Activated T-helper 2 cell treated with anti-CD3 and anti-CD28 coated beads, Interferon-gamma antibody, Interleukin-2, Interleukin-4, amounts not matched to agents 10 μg/mL and 5 μg/mL and 100 μg/mL, durations not matched to agents 14 hours and 24 hours and 36 hours (primary cell): ENCODE measurements around the gene DHRS3. TPM values are rescaled to one million over a fixed set of nuclear protein-coding genes. Genes with fewer than 3 reads are reported as not detected.

Experiments
- DNase-seq: peaks from one replicate; pipeline ENCODE4 v3.0.0; 2021; ENCODE audit warnings: low spot score
- H3K27ac Mint-ChIP-seq: one replicate; pipeline ENCODE4 v1.8.0; 2021; ENCODE audit warnings: mixed read lengths
- H3K27me3 Mint-ChIP-seq: one replicate; pipeline ENCODE4 v1.8.0; 2021; ENCODE audit warnings: low read depth, mixed read lengths
- H3K36me3 Mint-ChIP-seq: one replicate; pipeline ENCODE4 v1.8.0; 2021; ENCODE audit warnings: low read depth, mixed read lengths
- H3K4me1 Mint-ChIP-seq: one replicate; pipeline ENCODE4 v1.8.0; 2021; ENCODE audit warnings: low read depth, mixed read lengths
- H3K4me3 Mint-ChIP-seq: one replicate; pipeline ENCODE4 v1.8.0; 2021; ENCODE audit warnings: low read depth, mild to moderate bottlenecking, moderate library complexity, mixed read lengths
- H3K9me3 Mint-ChIP-seq: one replicate; pipeline ENCODE4 v1.8.0; 2021; ENCODE audit warnings: mixed read lengths
- intact Hi-C: fragments of 100-400 bp; cut with micrococcal nuclease; formaldehyde crosslinking; loops from one replicate; pipeline ENCODE4 v1.15.1; 2023
- total RNA-seq: library from RNA; stranded (reverse); gene quantifications from 2 replicates; pipeline ENCODE4 v1.2.3, GENCODE V29; 2022

The DHRS3 gene
- total RNA-seq, 1 donor from 2014 or later, result 93.6 TPM

DNA sequence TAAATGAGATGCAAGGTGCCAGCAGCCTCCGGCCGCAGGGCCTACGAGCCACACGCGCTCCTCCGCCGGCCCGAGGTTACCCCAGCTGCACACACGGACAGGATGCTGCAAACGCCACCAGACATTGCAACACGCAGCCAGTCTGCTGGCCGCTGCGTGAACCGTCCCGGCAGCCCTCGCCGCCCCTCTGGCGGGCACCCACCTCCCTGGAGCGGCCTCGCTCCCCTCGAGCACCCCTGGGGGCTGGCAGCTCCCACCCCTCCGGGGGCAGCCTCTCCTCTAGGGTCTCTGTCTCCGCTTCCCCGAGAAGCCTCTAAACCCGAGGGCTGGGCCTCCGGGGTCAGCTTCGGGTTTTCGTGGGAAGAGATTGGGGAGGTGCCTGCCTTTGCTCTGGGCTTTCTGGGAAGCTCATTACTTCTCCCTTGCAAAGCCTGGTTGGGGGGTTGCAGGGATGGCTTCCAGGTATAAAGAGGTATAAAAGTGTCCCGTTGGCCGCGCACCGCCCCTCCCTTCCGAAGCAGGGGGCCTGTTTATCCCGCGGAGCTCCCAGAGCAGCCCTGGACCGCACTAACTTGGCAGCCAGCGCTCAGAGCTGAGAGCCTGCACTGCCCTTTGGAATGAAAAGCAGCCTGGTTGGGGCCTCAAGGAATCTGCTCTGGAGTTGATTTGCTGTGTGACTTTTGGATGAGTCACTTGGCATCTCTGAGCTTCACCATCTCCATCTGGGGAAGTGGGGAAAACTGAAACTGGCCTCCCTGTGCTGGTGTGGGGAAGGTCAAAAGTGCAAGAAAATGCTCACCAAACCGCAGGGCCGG, 21.8 kb downstream of the DHRS3 start:
- intact Hi-C loops, result no loop called here

GRCh38 chr1:12595757-12596006, 22.3 kb downstream of the DHRS3 start:
- H3K4me1 Mint-ChIP-seq, result peaks cover 12% of the 10 kb centered on the region
- no peak overlapping the region for H3K4me3 Mint-ChIP-seq
- intact Hi-C loops, result no loop called here

More for the DNA sequence above, 21.8 kb downstream of the DHRS3 start:
- H3K9me3 Mint-ChIP-seq, result no peaks in the 10 kb centered on the region
- no peak for DNase-seq
- H3K27ac Mint-ChIP-seq, result no peak overlapping the region
- H3K4me1 Mint-ChIP-seq, result peaks cover 12% of the 10 kb centered on the region
- peaks cover 19% of the 10 kb centered on the region for H3K36me3 Mint-ChIP-seq
- H3K27me3 Mint-ChIP-seq, result peaks cover 7% of the 10 kb centered on the region
- H3K4me3 Mint-ChIP-seq, result no peak overlapping the region

GRCh38 chr1:12594966-12595756, 22.8 kb downstream of the DHRS3 start:
- H3K27me3 Mint-ChIP-seq, result peaks cover 7% of the 10 kb centered on the region
- H3K4me3 Mint-ChIP-seq, result peak overlapping the region; percentile 34
- no peak for DNase-seq
- H3K27ac Mint-ChIP-seq, result no peak overlapping the region
- intact Hi-C loops, result no loop called here
- H3K4me1 Mint-ChIP-seq, result peaks cover 12% of the 10 kb centered on the region
- no peaks in the 10 kb centered on the region for H3K9me3 Mint-ChIP-seq
- peaks cover 17% of the 10 kb centered on the region for H3K36me3 Mint-ChIP-seq

More at GRCh38 chr1:12595757-12596006, 22.3 kb downstream of the DHRS3 start:
- H3K27ac Mint-ChIP-seq, result no peak overlapping the region
- no peak for DNase-seq
- peaks cover 19% of the 10 kb centered on the region for H3K36me3 Mint-ChIP-seq
- no peaks in the 10 kb centered on the region for H3K9me3 Mint-ChIP-seq
- peaks cover 7% of the 10 kb centered on the region for H3K27me3 Mint-ChIP-seq

- Mint-ChIP-seq H3K27me3 (peaks cover 7% of the 10 kb centered on the region), H3K27ac (no peak overlapping the region)
Observed at GRCh38 chr1:12594490-12594889, 23.5 kb downstream of the DHRS3 start.

DNA sequence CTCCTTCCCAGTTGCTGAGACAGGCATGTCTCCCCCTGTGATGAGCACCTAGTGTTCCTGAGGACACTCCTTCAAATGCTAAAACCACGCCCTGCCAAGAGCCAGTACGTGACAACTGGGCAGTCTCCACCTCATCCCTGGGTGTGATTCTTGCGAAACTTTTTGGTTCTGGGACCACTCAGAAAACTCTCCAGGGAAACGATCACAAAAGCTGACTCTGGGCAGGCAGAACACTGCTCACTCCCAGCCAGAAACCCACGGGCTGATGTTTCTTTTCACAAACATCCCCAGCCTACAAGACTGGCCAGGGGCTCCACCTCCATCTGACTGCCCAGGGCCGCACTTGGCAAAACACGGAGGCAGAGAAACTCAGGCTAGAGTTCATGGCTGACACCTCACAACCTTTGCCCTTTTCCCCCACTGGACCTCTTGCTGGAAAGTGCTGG, 24.4 kb downstream of the DHRS3 start:
- H3K27ac Mint-ChIP-seq, result no peak overlapping the region

More at GRCh38 chr1:12594490-12594889, 23.5 kb downstream of the DHRS3 start:
- H3K36me3 Mint-ChIP-seq, result peaks cover 15% of the 10 kb centered on the region
- intact Hi-C loops, result no loop called here
- no peaks in the 10 kb centered on the region for H3K9me3 Mint-ChIP-seq
- peaks cover 12% of the 10 kb centered on the region for H3K4me1 Mint-ChIP-seq
- no peak for DNase-seq
- peak overlapping the region; percentile 34 for H3K4me3 Mint-ChIP-seq

DNA sequence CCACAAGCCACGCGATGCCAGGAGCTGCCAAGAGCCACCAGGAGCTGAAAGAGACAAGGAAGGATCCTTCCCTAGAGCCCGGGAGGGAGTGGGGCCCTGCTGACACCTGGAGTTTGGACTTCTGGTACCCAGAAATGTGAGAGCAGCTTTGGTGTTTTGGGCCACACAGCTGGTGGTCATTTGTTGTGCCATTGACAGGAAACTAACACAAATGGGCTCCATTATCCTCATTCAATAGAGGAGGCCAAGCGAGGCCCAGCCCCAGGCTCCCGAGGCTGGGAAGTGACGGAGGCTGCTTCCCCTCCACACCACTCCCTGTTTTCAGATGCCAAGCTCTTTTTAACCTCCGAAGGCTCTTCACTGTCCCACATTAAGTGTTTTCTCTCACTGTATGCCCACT, 25.5 kb downstream of the DHRS3 start:
- Mint-ChIP-seq H3K9me3 (no peaks in the 10 kb centered on the region), H3K27me3 (peaks cover 7% of the 10 kb centered on the region), H3K4me3 (no peak overlapping the region), H3K4me1 (peaks cover 12% of the 10 kb centered on the region), H3K36me3 (peaks cover 24% of the 10 kb centered on the region), H3K27ac (no peak overlapping the region)
- no peak for DNase-seq
- intact Hi-C loops, result no loop called here

More for the DNA sequence above, 24.4 kb downstream of the DHRS3 start:
- no peak overlapping the region for H3K4me3 Mint-ChIP-seq
- no peak for DNase-seq
- H3K4me1 Mint-ChIP-seq, result peaks cover 12% of the 10 kb centered on the region
- peaks cover 7% of the 10 kb centered on the region for H3K27me3 Mint-ChIP-seq
- peaks cover 15% of the 10 kb centered on the region for H3K36me3 Mint-ChIP-seq
- intact Hi-C loops, result no loop called here
- H3K9me3 Mint-ChIP-seq, result no peaks in the 10 kb centered on the region

DNA sequence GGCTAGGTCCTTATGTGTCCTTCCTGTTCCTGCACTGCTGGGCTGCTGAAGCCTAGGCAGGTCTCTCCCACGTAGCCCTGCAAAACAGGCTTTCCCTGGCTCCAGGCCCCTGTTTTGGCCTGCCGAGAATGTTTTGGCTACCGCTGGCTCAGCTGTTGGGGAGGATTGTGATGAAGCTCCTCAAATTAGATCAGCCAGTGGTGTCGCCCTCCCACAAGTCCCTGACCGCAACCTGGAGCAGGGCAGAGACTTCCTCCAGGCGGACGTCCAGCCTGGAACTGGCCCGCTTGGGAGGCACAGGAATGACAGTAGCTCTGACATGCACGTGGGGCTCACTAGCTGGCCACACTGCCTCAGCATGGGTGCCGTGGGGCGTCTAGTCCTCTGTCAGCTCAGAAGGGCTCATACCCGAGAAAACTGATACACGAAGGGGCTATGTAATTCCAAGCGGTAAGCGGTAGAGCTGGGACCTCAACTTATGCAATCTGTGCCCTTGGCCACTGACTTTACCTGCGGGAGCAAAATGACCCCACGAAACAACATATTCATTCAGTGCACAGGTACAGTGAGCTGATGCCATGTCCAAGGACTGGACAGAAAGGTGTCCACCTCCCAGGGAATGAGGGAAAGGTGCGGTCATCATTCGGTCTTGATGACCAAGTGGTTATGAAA, 26.6 kb downstream of the DHRS3 start:
- Mint-ChIP-seq H3K4me3 (no peak overlapping the region), H3K4me1 (peaks cover 11% of the 10 kb centered on the region), H3K27ac (no peak overlapping the region), H3K36me3 (peaks cover 24% of the 10 kb centered on the region), H3K9me3 (no peaks in the 10 kb centered on the region), H3K27me3 (peaks cover 7% of the 10 kb centered on the region)
- intact Hi-C loops, result no loop called here
- no peak for DNase-seq

GRCh38 chr1:12588695-12589094, 29.3 kb downstream of the DHRS3 start:
- intact Hi-C loops, result no loop called here
- peaks cover 18% of the 10 kb centered on the region for H3K36me3 Mint-ChIP-seq
- no peak overlapping the region for H3K4me3 Mint-ChIP-seq
- H3K9me3 Mint-ChIP-seq, result no peaks in the 10 kb centered on the region
- no peaks in the 10 kb centered on the region for H3K27me3 Mint-ChIP-seq
- no peak overlapping the region for H3K27ac Mint-ChIP-seq
- peaks cover 5% of the 10 kb centered on the region for H3K4me1 Mint-ChIP-seq
- no peak for DNase-seq

GRCh38 chr1:12587981-12588640, 29.9 kb downstream of the DHRS3 start:
- Mint-ChIP-seq H3K27me3 (no peaks in the 10 kb centered on the region), H3K9me3 (no peaks in the 10 kb centered on the region), H3K27ac (no peak overlapping the region), H3K36me3 (peaks cover 23% of the 10 kb centered on the region), H3K4me3 (no peak overlapping the region), H3K4me1 (peaks cover 5% of the 10 kb centered on the region)
- no peak for DNase-seq
- intact Hi-C loops, result no loop called here

DNA sequence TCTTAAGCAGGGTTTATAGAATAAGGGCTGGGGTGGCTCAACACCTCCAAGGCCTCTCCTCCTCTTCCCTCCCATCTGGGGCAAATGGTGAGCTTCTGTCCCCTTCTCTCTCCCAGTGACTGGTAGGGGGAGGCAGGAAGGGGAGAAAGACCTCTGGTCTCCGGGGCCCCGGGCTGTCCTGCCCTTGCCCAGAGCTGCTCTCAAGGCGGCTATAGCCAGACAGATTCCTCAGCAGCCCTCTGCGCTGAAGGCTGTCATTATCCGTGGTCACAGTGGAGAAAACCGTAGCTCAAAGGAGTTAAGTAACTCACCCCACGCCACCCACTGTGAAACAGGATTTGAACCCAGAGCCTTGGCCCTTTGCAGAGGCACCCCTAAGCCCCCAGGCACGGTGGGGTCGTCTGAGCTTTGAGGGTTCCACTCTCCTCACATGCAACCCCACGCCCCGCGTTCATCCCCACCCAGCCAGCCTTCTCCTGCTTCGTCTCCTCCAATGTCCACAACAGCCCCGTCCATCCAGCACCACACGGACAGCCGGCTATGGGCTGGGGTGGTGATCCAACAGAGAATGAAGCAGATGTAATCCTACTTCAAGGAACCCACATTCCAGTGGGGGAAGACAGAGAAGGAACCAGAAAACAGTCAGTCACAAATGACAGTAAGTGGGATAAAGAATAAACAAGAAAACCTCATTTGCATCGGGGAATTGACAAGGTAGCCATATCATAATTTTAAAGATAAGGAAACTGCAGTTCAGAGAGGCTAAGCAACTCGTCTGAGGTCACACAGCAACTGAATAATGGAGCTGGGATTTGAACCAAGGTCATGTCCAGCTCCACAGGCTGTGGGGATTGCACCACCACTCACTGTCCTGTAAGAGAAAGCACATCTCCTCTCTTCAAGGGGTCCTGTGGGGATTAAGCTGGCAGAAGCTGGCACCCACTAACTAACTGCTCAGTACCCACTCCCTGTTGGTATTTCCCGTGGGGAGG, 31.8 kb downstream of the DHRS3 start:
- Mint-ChIP-seq H3K27me3 (no peaks in the 10 kb centered on the region), H3K9me3 (no peaks in the 10 kb centered on the region), H3K36me3 (peaks cover 28% of the 10 kb centered on the region), H3K4me1 (peaks cover 5% of the 10 kb centered on the region), H3K4me3 (no peak overlapping the region), H3K27ac (no peak overlapping the region)
- no peak for DNase-seq
- intact Hi-C loops, result no loop called here

DNA sequence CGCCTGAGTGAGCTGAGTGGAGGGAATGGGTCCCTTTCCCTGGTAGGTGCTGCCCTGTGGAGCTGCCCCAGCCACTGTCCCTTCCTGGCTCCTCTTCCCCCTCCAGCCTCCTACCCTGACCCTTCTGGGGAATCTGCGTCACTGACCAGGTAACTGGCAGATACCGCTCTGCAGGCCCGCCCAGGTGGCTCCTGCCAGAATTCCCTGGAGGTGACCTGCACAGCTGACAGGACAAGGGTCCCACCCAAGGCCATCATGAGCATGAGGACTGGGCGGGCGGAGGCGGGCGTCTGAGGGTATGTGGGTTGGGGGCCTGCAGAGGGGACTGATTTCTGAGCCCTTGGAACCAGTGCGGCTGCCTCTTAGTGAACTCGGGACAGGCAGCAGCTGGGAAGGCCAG, 32.5 kb downstream of the DHRS3 start:
- H3K27me3 Mint-ChIP-seq, result no peaks in the 10 kb centered on the region
- intact Hi-C loops, result no loop called here
- no peak overlapping the region for H3K27ac Mint-ChIP-seq
- H3K9me3 Mint-ChIP-seq, result no peaks in the 10 kb centered on the region
- DNase-seq, result no peak
- H3K4me1 Mint-ChIP-seq, result peaks cover 5% of the 10 kb centered on the region
- no peak overlapping the region for H3K4me3 Mint-ChIP-seq
- H3K36me3 Mint-ChIP-seq, result peaks cover 29% of the 10 kb centered on the region
